ENCODE data around the gene CCSER2.
"Not testable (repeated sequence)": the region's sequence is repeated elsewhere in the genome, so short reads cannot be mapped to it uniquely, and the experiment has no call there.

The CCSER2 gene

GRCh38 chr10:84395581-84395980 is 67.2 kb downstream of the CCSER2 start:
- no peak for DNase-seq (ENCODE audit: low read depth, low spot score)

GRCh38 chr10:84397735-84398144 is 69.4 kb downstream of the CCSER2 start:
- DNase-seq (ENCODE audit: low read depth, low spot score) = no peak

GRCh38 chr10:84398696-84399095 is 70.3 kb downstream of the CCSER2 start:
- no peak for DNase-seq (ENCODE audit: low read depth, low spot score)

- DNase-seq (ENCODE audit: low read depth, low spot score) = no peak
These were observed 73.6 kb downstream of the CCSER2 start for GRCh38 chr10:84401854-84402611.

GRCh38 chr10:84404783-84405182 is 76.4 kb downstream of the CCSER2 start:
- DNase-seq (ENCODE audit: low read depth, low spot score) = no peak

GRCh38 chr10:84405662-84406061 is 77.3 kb downstream of the CCSER2 start:
- DNase-seq (ENCODE audit: low read depth, low spot score) = no peak

GRCh38 chr10:84406561-84406960 is 78.2 kb downstream of the CCSER2 start:
- DNase-seq (ENCODE audit: low read depth, low spot score) = no peak

GRCh38 chr10:84407388-84408049 is 79.1 kb downstream of the CCSER2 start:
- DNase-seq (ENCODE audit: low read depth, low spot score) = no peak

- DNase-seq (ENCODE audit: low read depth, low spot score) = no peak
These were observed 84.1 kb downstream of the CCSER2 start for GRCh38 chr10:84412482-84412881.

GRCh38 chr10:84414110-84414509 is 85.7 kb downstream of the CCSER2 start:
- not testable (repeated sequence) for DNase-seq (ENCODE audit: low read depth, low spot score)

GRCh38 chr10:84415539-84416244 is 87.3 kb downstream of the CCSER2 start:
- DNase-seq (ENCODE audit: low read depth, low spot score) = no peak

GRCh38 chr10:84416245-84416555 is 87.8 kb downstream of the CCSER2 start:
- DNase-seq (ENCODE audit: low read depth, low spot score) = no peak

GRCh38 chr10:84423719-84424118 is 95.3 kb downstream of the CCSER2 start:
- no peak for DNase-seq (ENCODE audit: low read depth, low spot score)

- peak; percentile 77 for DNase-seq (ENCODE audit: low read depth, low spot score)
These were observed 96.4 kb downstream of the CCSER2 start for GRCh38 chr10:84424731-84425167.

- no peak for DNase-seq (ENCODE audit: low read depth, low spot score)
These were observed 99.7 kb downstream of the CCSER2 start for GRCh38 chr10:84427903-84428650.

- no peak for DNase-seq (ENCODE audit: low read depth, low spot score)
These were observed 100.3 kb downstream of the CCSER2 start for GRCh38 chr10:84428711-84429110.

GRCh38 chr10:84429926-84430520 is 101.6 kb downstream of the CCSER2 start:
- DNase-seq (ENCODE audit: low read depth, low spot score) = no peak

GRCh38 chr10:84432891-84433290 is 104.5 kb downstream of the CCSER2 start:
- DNase-seq (ENCODE audit: low read depth, low spot score) = no peak

GRCh38 chr10:84440781-84441180 is 112.4 kb downstream of the CCSER2 start:
- DNase-seq (ENCODE audit: low read depth, low spot score) = no peak

- DNase-seq (ENCODE audit: low read depth, low spot score) = no peak
These were observed 119.5 kb downstream of the CCSER2 start for GRCh38 chr10:84447701-84448400.

- not testable (repeated sequence) for DNase-seq (ENCODE audit: low read depth, low spot score)
These were observed 121.0 kb downstream of the CCSER2 start for GRCh38 chr10:84449351-84449750.
